Uterus (tissue), 2 donors: ENCODE data around the gene LSM4.

ENCODE experiments used
- POLR2A ChIP-seq, 2 donors: fragments of 450-650 bp; IDR thresholded peaks; one replicate each; pipeline ENCODE4 v1.6.1; 2016; ENCODE audit warnings: antibody characterized with exemption in 2 of 2, mild to moderate bottlenecking in 1 of 2, moderate library complexity in 1 of 2
- TF ChIP-seq, protein P1 (sequence below), 4 experiments: fragments of 200-600 bp in 2 of 4; fragments of 450-650 bp in 2 of 4; sonication (generic) in 2 of 4; IDR thresholded peaks; one replicate each; pipeline ENCODE4 v1.5.1; 2016 to 2019; ENCODE audit warnings: antibody characterized with exemption in 4 of 4, mild to moderate bottlenecking in 2 of 4, moderate library complexity in 1 of 4

DNA sequence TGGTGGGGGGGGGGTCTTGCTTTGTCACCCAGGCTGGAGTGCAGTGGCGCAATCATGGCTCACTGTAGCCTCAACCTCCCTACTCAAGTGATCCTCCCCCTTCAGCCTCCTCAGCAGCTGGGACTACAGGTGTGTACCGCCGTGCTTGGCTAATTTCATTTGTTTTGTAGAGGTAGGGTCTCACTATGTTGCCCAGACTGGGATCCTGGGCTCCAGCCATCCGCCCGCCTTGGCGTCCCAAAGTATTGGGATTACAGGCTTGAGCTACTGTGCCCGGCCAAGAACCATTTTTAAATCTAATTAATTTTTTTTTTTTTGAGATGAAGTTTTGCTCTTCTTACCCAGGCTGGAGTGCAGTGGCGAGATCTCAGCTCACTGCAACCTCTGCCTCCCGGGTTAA lies 23.2 kb downstream of the LSM4 start:
- TF ChIP-seq, protein P1, sequence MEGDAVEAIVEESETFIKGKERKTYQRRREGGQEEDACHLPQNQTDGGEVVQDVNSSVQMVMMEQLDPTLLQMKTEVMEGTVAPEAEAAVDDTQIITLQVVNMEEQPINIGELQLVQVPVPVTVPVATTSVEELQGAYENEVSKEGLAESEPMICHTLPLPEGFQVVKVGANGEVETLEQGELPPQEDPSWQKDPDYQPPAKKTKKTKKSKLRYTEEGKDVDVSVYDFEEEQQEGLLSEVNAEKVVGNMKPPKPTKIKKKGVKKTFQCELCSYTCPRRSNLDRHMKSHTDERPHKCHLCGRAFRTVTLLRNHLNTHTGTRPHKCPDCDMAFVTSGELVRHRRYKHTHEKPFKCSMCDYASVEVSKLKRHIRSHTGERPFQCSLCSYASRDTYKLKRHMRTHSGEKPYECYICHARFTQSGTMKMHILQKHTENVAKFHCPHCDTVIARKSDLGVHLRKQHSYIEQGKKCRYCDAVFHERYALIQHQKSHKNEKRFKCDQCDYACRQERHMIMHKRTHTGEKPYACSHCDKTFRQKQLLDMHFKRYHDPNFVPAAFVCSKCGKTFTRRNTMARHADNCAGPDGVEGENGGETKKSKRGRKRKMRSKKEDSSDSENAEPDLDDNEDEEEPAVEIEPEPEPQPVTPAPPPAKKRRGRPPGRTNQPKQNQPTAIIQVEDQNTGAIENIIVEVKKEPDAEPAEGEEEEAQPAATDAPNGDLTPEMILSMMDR (IDR thresholded peaks at IDR 0.05): no peak
- TF ChIP-seq POLR2A (IDR thresholded peaks at IDR 0.05): no peak
